Hindlimb muscle (tissue), 1 donor: ENCODE data around the gene SLC6A11. TPM values are rescaled to one million over a fixed set of nuclear protein-coding genes. Genes with fewer than 3 reads are reported as not detected.

Experiments
- DNase-seq: peaks from one replicate; pipeline ENCODE4 v3.0.0-alpha.2; 2013
- polyA plus RNA-seq: library from polyadenylated mRNA; unstranded; fragments of 120-200 nt; gene quantifications from one replicate; pipeline ENCODE4 v1.2.1, GENCODE V29; 2013; ENCODE audit not compliant: insufficient read length

The SLC6A11 gene
- polyA plus RNA-seq, 1 donor, result 0.06 TPM

DNA sequence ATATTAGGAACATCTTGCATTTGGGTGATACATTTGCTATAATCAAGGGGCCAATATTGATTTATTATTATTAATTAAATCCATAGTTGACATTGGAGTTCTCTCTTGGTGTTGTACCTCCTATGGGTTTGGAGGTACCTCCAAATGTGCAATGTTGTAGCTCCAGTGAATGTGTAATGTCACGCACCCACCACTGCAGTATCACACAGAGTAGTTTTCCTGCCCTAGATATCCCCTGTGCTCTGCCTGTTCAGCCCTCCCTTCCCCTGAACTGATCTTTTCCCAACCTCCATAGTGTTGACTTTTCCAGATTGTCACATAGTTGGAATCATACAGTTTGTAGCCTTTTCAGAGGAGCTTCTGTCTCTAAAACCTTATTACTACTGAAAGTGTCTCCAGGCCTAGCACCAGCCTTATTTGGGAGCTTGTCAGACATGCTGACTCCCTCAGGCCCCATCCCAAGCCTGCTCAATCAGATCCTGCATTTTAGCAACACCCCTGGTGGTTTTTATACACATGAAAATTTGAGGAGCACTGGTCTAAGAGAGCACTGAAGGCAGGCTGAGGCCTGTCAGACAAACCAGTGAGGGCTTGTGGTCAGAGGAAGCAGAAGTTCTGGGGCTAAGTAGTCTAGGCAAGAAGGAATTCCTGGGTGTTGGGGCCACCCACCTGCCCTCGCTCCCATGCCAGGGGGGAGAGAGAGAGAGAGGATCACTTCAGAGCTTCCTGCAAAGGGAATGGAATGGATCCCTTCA, 73.4 kb downstream of the SLC6A11 start:
- no peak for DNase-seq

GRCh38 chr3:10890665-10891064, 74.6 kb downstream of the SLC6A11 start:
- DNase-seq, result no peak

- no peak for DNase-seq
Observed at GRCh38 chr3:10892622-10893021, 76.6 kb downstream of the SLC6A11 start.

DNA sequence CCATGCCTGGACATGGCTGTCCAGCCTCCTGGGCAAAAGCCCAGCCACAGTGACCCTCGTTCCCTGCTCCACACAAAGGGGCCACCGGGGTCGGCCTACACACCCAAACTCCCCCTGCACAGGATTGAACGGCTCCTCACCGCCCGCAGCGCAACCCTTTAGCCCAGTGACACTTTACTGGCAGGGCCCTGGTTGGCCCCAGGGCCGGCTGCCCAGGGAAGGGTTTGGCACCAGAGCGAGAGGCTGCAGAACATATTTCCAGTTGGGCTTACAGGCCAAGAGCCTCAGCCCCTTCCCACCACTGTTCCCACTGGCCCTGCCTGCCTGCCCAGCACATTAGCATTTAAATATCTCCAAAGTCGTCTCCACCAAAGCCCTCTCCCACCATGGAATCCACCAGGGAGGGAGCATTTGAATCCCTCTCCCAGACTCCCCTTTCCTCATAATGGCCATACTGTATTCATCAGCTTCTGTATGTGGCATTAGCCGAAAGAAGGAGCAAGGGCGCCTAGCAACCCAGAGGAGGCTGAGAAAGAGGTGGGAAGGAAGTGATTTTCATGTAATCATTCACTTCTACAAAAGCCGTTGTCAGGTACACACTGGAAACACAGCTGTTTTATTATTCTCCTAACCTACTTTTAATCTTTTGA, 85.4 kb downstream of the SLC6A11 start:
- no peak for DNase-seq

- no peak for DNase-seq
Observed at GRCh38 chr3:10907262-10907661, 91.2 kb downstream of the SLC6A11 start.

DNA sequence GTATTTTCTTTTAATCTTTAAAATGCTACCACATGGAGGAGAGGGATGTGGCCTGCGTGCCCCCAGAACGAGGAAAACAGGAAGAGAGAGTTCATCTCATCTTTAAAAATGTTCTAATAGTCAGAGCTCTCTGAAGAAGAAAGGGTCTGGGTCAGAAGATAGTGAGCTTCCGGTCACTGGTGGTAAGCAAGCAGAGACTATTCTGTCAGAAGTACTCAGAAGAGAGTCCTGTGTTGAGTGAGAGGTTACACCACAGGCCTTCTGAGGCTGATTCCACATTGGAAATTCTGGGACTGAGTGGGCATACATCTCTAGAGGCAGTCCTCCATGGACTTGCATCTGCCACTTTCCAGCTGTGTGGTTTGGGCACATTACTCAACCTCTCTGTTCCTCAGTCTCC, 94.3 kb downstream of the SLC6A11 start:
- DNase-seq, result no peak

GRCh38 chr3:10911350-10912002, 95.4 kb downstream of the SLC6A11 start:
- DNase-seq, result no peak

- DNase-seq, result no peak
Observed at GRCh38 chr3:10912786-10913185, 96.8 kb downstream of the SLC6A11 start.

GRCh38 chr3:10915376-10915775, 99.3 kb downstream of the SLC6A11 start:
- no peak for DNase-seq

- DNase-seq, result no peak
Observed at GRCh38 chr3:10917176-10917575, 101.1 kb downstream of the SLC6A11 start.

DNA sequence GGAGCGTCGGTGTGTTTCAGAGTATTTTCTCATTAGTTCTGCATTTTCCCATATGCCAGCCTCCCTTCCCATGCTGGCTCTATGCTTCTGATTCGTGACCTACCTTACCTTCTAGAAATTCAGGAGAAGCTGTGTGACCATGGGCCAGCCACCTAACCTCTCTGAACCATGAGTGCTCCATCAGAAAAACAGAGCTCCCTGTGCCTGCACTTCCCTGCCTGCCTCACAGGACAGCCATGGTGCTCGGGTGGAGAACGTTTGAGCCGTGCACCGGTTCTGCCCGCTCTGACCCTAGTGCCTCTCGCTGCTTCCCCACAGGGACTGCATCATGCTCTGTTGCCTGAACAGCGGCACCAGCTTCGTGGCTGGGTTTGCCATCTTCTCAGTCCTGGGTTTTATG, 102.0 kb downstream of the SLC6A11 start:
- no peak for DNase-seq

DNA sequence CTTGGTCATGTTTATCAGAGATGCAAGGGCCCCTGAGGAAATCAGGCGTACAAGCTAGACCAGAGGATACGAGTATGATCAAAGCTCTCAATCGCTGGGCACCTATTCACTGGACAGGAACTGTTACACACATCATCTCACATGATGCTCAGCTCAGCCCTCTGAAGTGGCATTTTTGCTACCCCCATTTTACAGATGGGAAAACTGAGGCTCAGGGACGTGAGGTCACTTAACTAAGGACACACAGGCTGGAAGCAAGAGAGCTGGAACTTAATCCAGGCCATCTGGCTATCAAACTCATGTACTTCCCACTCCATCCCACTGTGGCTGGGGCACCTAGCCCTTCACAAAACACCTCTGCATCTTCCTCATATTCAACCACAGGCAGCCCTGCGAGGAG, 103.6 kb downstream of the SLC6A11 start:
- no peak for DNase-seq

DNA sequence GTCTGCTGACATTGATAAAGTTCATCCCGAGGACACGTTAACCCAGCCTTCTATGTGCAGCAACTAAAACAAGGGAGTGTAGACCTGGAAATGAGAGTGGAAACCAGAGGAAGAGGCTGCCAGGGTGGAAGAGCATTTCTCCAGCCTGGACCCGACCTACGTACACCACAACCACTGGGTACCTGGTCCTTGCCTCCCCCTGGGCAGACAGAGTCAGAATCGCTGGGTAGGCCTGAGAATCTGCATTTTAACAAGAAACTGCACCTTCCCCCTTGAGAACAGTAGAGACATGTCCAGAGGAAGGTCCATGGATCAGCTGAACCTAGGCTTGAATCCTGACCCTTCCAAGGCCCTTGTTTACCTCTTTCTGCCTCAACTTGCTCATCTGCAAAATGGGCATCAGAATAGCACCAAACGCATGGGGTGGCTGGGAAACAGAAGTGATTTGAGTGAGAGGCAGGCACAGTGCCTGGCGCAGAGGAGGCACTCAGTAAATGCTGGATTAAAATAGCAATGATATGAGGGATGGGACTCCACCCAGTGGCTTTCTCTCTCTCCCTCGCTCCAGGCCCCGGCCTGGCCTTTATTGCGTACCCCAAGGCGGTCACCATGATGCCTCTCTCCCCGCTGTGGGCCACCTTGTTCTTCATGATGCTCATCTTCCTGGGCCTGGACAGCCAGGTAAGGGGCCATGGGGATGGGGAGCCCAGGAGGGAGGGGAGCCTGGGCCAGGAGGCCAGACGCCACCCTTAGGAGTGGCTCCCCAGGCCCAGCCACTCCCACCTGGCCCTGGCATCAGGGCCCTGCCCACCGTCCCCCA, 109.6 kb downstream of the SLC6A11 start:
- no peak for DNase-seq

- no peak for DNase-seq
Observed at GRCh38 chr3:10926256-10926810, 110.3 kb downstream of the SLC6A11 start.

DNA sequence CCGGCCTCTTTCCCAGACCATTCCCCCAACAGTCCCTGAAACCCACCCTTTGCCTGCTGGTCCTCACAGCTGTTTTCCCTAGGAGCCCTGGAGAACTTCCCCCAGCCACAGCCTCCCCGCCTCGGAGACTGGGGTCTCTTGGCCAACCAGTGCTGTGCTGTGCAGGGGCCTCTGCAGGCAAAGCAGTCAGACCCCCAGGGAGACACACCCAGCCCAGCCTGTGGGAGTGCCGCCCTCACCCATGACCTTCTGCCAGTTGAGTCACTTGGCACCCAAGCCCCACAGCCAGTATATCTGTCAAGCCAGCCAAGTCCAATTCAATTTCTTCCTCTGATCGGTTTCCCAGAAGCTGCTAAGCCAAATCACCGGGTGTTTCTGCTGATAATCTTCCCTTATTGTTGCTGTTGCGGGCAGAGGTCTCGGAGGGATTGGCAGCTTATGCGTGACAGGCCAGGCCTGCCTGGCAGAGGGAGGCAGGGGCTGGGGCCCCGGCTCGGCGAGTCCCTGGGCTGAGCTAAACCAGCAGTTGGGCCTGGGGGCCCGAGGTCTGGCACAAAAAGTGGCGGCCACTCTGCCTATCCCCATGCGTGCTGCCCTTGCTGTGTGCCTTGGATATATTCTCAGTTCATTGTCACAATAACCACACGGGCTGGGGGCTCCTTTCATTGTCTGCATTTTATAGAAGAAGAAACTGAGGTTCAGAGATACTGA, 110.9 kb downstream of the SLC6A11 start:
- no peak for DNase-seq

DNA sequence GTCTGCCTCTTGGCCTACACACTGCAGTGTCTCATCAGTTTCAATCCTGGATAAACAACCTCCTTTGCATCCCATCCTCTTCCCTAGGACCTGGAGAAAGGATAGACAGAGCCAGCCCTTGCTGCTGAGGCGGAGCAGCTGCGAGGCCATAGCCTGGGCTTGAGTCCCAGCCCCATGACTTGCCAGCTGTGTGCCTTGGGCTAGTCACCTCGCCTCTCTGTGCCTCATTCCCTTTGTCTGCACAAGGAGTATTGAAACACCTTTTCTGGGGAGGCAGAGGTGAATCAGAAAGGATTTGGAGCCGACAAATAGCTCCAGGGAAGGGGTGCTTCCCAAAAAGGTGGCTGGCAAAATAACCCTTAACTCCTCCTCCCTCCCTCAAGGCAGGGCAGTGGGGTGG, 111.5 kb downstream of the SLC6A11 start:
- DNase-seq, result no peak

GRCh38 chr3:10928407-10928960, 112.5 kb downstream of the SLC6A11 start:
- DNase-seq, result no peak

- DNase-seq, result no peak
Observed at GRCh38 chr3:10928961-10929471, 113.0 kb downstream of the SLC6A11 start.

DNA sequence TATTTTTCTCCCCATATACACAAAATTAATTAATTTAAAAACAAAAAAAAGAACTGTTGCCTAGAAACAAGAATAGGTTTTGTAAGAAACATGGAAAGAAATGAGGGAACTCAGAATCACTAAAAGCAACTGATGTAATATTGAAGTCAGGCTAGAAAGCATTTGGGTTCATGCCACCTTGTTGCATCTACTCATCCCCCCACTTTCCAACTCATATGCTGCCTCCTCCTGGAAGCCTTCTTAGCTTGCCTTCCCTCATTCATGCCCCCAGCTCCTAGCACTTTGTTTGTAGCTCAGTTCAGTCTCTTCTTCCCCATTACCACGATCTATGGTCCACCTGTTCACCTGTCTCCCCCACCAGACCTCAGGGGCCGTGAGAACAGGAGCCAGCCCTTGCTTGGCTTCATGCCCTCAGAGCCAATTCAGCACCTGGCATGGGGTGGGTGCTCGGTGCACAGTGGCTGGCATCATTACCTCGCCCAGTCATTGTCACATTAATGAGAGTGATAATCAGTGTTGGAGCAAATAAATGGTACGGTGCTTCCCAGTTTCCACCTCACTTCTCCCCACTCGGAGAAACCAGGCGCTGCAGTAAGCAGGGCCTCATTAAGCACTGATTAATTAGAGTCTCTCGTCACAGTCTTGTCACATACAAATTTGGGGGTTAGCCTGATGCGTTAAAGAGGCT, 114.1 kb downstream of the SLC6A11 start:
- no peak for DNase-seq

- no peak for DNase-seq
Observed at GRCh38 chr3:10930666-10931040, 114.6 kb downstream of the SLC6A11 start.

DNA sequence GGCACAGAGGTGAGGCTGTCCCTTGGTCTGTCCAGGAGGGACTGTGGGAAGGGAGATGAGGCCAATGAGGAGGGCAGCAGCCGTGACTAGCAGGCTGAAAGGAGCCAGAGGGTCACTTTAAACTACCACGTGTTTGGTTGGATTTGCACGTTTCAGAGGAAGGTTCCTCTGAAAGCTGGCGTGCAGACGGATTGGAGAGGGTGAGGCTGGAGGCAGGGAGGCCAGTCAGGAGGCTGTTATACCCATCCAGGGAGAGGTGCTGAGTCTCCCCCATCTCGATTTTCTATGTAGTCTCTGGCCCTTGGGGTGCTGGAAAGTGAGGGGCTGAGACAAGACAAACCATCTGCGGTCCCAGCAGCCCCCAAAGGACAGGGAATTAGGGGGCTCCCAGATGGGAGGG, 116.6 kb downstream of the SLC6A11 start:
- DNase-seq, result no peak
